ENCODE data around the gene CPNE5. TPM values are rescaled to one million over a fixed set of nuclear protein-coding genes. Genes with fewer than 3 reads are reported as not detected.

Gene CPNE5
- total RNA-seq, 6 experiments from 2014 or later, result 0.12 to 0.37 (median 0.26) TPM; not detected in 2

DNA sequence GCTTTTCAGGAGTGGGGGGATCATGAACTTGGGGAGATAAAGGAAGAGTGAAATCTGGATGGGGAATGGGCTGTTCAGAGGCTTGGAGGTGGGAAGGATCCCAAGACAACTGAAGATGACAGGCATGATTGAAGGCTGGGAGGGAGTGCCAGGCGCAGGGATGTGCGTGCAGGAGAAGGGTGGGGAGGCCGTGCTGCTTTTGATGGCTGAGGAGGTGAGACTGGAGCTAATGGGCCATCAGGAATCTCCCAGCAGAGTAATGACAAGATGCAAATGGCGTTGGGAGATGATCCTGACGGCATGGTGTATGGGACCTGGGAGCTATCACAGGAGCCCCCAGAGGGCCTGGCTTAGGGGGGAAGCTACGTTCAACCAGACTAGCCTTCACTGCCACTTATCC is 1.6 kb downstream of the CPNE5 start:
- H3K27me3 Mint-ChIP-seq (ENCODE audit: insufficient read depth), result peaks cover 26% of the 10 kb centered on the region
- no peak for TF ChIP-seq CTCF (IDR thresholded peaks at IDR 0.05)

DNA sequence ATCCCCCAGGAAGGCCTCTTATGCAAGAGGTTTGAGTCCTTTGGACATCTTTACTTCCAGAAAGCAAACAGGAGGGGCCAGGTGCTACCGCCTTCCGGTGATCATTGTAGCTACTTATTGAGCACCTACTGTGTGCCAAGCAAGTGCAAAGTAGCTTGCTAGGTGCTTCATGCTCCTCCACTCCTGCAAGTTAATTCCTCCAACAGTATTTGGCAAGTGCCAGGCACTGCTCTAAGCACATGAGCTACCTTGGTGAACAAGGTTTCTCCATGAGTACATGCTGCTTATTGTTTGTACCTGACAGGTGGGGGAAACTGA is 2.3 kb downstream of the CPNE5 start:
- Mint-ChIP-seq H3K27ac (no peak overlapping the region), H3K36me3 (ENCODE audit: low read depth) (no peaks in the 10 kb centered on the region), H3K9me3 (no peaks in the 10 kb centered on the region), H3K4me3 (no peak overlapping the region), H3K4me1 (ENCODE audit: low read depth) (peaks cover 7% of the 10 kb centered on the region), H3K27me3 (ENCODE audit: insufficient read depth) (peaks cover 26% of the 10 kb centered on the region)
- DNase-seq, result no peak
- TF ChIP-seq CTCF (IDR thresholded peaks at IDR 0.05), result no peak

More for the DNA sequence above, 1.6 kb downstream of the CPNE5 start:
- Mint-ChIP-seq H3K36me3 (ENCODE audit: low read depth) (no peaks in the 10 kb centered on the region), H3K4me3 (no peak overlapping the region), H3K9me3 (no peaks in the 10 kb centered on the region), H3K27ac (no peak overlapping the region), H3K4me1 (ENCODE audit: low read depth) (peaks cover 7% of the 10 kb centered on the region)
- DNase-seq, result no peak

GRCh38 chr6:36836111-36837021 is 2.9 kb downstream of the CPNE5 start:
- Mint-ChIP-seq H3K36me3 (ENCODE audit: low read depth) (no peaks in the 10 kb centered on the region), H3K4me3 (no peak overlapping the region), H3K4me1 (ENCODE audit: low read depth) (peaks cover 7% of the 10 kb centered on the region), H3K9me3 (no peaks in the 10 kb centered on the region), H3K27me3 (ENCODE audit: insufficient read depth) (peaks cover 26% of the 10 kb centered on the region), H3K27ac (no peak overlapping the region)
- DNase-seq, result no peak
- TF ChIP-seq CTCF (IDR thresholded peaks at IDR 0.05), result 0 out of 2 replicates have a peak, but pooled peaks have one; percentile 18

DNA sequence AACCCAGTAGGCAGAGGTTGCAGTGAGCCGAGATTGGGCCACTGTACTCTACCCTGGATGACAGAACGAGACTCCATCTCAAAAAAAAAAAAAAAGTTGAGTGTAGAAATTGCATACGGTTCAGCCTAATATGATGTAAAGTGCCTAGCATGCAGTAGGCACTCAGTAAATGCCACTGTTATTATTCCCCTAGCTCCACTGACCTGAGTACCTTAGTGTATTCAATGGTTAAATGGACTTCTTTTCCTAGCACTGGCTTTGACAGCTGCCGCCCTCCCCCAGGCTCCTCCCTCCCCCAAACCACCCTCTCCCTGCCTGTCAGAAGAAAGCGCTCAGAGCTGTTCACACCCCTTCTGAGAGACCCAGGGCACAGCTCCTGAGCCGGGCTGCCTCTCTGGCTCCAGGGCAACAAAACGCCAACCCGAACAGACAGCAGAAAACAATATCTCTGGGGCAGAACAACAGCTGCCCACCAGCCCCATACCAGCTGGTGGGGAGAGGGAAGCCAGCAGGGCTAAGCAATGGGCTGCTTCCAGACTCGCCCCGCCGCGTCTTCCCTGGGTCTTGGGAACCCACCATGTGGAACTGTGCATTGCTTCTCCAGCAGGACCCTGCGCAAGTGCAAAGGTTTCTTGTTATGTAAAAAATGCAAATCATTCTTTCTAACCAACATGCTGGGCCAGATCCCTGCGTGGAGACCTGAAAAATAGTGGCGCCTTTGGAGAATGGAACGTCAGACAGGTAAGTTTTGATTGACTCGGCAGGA is 4.5 kb downstream of the CPNE5 start:
- DNase-seq, result no peak
- TF ChIP-seq CTCF (IDR thresholded peaks at IDR 0.05), result no peak
- H3K4me1 Mint-ChIP-seq (ENCODE audit: low read depth), result no peaks in the 10 kb centered on the region
- H3K4me3 Mint-ChIP-seq, result no peak overlapping the region
- H3K27me3 Mint-ChIP-seq (ENCODE audit: insufficient read depth), result peaks cover 29% of the 10 kb centered on the region
- no peaks in the 10 kb centered on the region for H3K36me3 Mint-ChIP-seq (ENCODE audit: low read depth)
- no peak overlapping the region for H3K27ac Mint-ChIP-seq
- no peaks in the 10 kb centered on the region for H3K9me3 Mint-ChIP-seq

DNA sequence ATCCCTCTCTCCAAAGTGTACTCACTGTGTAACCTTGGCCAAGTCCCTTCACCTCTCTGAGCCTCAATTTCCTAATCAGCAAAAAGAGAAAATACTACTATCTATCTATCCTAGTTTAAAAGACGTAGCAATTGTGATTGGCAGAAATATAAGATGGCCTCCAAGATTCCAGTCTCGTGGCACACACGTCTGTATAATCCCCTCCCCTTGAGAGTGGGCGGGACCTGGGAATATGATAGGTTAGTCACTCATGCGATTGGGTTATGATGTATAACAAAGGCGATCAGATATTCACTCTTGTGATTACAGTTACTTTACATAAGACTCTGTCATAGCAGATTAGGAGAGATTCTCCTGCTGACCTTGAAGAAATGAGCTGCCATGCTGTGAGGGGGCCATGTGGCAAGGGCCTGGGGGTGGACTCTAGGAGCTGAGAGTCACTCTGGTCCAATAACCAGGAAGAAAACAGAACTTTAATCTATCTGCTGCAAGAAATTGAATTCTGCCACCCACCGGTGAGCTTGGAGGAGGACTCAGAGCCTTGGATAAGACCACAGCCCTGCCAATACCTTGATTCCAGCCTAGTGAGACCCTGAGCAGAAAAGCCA is 6.0 kb downstream of the CPNE5 start:
- Mint-ChIP-seq H3K27ac (no peak overlapping the region), H3K4me3 (no peak overlapping the region), H3K9me3 (no peaks in the 10 kb centered on the region), H3K27me3 (ENCODE audit: insufficient read depth) (peaks cover 27% of the 10 kb centered on the region), H3K4me1 (ENCODE audit: low read depth) (no peaks in the 10 kb centered on the region), H3K36me3 (ENCODE audit: low read depth) (no peaks in the 10 kb centered on the region)
- no peak for TF ChIP-seq CTCF (IDR thresholded peaks at IDR 0.05)
- no peak for DNase-seq
